Mesodermal cell (in vitro differentiated cells): Measurements from ENCODE around the gene BORCS6.
A peak's percentile ranks its signal among the peaks of the same experiment; 100 is the strongest.

Experiments used
- H3K27ac ChIP-seq: 2 replicates; pipeline ENCODE4 v1.7.0; 2013; ENCODE audit warnings: mild to moderate bottlenecking, low read depth, low read length, moderate library complexity; ENCODE audit not compliant: severe bottlenecking
- H3K36me3 ChIP-seq: 2 replicates; pipeline ENCODE4 v1.7.1; 2013; ENCODE audit warnings: mild to moderate bottlenecking, low read length, moderate library complexity; ENCODE audit not compliant: control insufficient read depth, insufficient read depth
- H3K4me1 ChIP-seq: one replicate; pipeline ENCODE4 v1.7.1; 2013; ENCODE audit warnings: mild to moderate bottlenecking, low read length; ENCODE audit not compliant: insufficient read depth, control insufficient read depth, poor library complexity, severe bottlenecking
- H3K4me3 ChIP-seq: 2 replicates; pipeline ENCODE4 v1.7.0; 2013; ENCODE audit warnings: low read length, control low read depth, mild to moderate bottlenecking; ENCODE audit not compliant: insufficient read depth, poor library complexity, severe bottlenecking; ENCODE audit errors: extremely low read depth
- H3K9me3 ChIP-seq: 2 replicates; pipeline ENCODE4 v1.7.1; 2013; ENCODE audit warnings: mild to moderate bottlenecking, low read length, moderate library complexity; ENCODE audit not compliant: control insufficient read depth
- WGBS, 2 experiments: methylation state at CpG; one replicate each; pipeline ENCODE4 v1.1.5; 2013; ENCODE audit warnings: missing lambda C conversion rate in 2 of 2; ENCODE audit not compliant: insufficient coverage in 2 of 2; 5-methylcytosine and 5-hydroxymethylcytosine counted together

BORCS6 gene

DNA sequence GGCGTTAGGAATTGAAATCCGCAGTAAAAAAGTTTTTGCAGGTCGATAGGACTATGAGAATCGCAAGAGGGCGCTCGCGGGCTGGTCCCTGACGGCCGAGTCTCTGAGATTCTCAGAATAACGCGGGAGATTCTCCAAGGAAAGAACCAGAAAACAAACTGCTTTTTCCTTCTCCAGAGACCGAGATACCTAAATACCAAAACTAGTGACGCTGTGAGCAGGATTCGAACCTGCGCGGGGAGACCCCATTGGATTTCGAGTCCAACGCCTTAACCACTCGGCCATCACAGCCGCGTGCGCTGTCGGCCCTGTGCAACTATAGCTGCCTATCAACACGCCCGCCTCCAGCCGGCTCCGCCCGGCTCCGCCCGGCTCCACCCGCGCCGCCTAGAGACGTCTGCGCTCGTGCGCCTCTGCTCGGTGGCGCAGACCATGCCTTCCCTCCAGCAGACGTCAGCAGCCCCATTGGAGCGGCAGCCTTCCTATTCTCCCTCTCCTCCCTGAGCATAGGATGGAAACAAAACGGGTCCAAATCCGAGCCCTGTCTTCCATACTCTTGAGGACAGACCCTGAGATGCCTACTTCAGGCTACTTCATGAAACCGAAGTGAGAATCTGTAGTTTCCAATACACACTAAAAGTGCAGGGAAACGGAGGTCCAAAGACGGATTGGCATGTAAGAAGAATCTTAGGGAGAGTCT, 51.2 kb downstream of the BORCS6 start:
- no peaks in the 10 kb centered on the region for H3K9me3 ChIP-seq
- peaks cover 36% of the 10 kb centered on the region for H3K36me3 ChIP-seq
- H3K4me3 ChIP-seq, result peak overlapping the region; percentile 56
- peaks cover 7% of the 10 kb centered on the region for H3K4me1 ChIP-seq
- peak overlapping the region; percentile 90 for H3K27ac ChIP-seq
- WGBS, 2 experiments, result 0% methylated on average over 23 to 43 of the region's 46 CpGs

DNA sequence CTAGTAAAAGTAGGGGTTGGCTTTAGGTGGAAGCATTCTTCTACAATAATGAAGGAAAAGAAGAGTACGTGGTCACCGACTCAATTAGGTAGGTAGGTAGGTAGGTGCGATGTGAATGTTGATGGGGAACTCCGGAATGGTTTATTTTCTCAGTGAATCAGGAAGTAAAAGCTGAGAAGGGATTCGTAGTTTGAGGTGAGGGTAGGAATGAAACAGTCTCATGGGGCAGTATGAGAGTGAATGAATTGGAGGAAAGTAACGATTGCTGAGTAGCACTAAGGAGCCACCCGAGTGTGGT, 51.7 kb downstream of the BORCS6 start:
- 1 to 2% methylated on average over 7 of the region's 7 CpGs for WGBS, 2 experiments
- Histone ChIP-seq H3K4me3 (peak overlapping the region; percentile 46), H3K27ac (no peak overlapping the region), H3K36me3 (peaks cover 31% of the 10 kb centered on the region), H3K9me3 (no peaks in the 10 kb centered on the region), H3K4me1 (peaks cover 12% of the 10 kb centered on the region)
